WTC11 (cell line): ENCODE measurements around the gene CDR2. TPM values are rescaled to one million over a fixed set of nuclear protein-coding genes. Genes with fewer than 3 reads are reported as not detected.

Experiments used
- ATAC-seq: fragments of 200-7000 bp; cut with Tn5 transposase; 2 replicates; pipeline ENCODE4 v1.10.0; 2021; ENCODE audit warnings: mild to moderate bottlenecking, moderate library complexity
- CTCF ChIA-PET: fragments of 300-600 bp; sonication (Branson Sonifier 250); formaldehyde crosslinking; loops from one replicate; lab custom pipeline; 2021; ENCODE audit warnings: antibody characterized with exemption; lab: Charles Lee
- POLR2A ChIA-PET: fragments of 350-600 bp; sonication (Branson Sonifier 250); formaldehyde crosslinking; loops from one replicate; lab custom pipeline; 2021; ENCODE audit warnings: antibody characterized with exemption; lab: Charles Lee
- DNase-seq: peaks from one replicate; pipeline ENCODE4 v3.0.0; 2021; ENCODE audit warnings: low spot score
- H3K27ac Mint-ChIP-seq: 2 replicates; pipeline ENCODE4 v1.8.0; 2021; ENCODE audit warnings: mixed read lengths
- H3K27me3 Mint-ChIP-seq: 2 replicates; pipeline ENCODE4 v1.8.0; 2021; ENCODE audit warnings: low read depth, mild to moderate bottlenecking, moderate library complexity, mixed read lengths
- H3K36me3 Mint-ChIP-seq: 2 replicates; pipeline ENCODE4 v1.8.0; 2021; ENCODE audit warnings: mixed read lengths
- H3K4me1 Mint-ChIP-seq: 2 replicates; pipeline ENCODE4 v1.8.0; 2022; ENCODE audit warnings: mixed read lengths
- H3K4me3 Mint-ChIP-seq: 2 replicates; pipeline ENCODE4 v1.8.0; 2021; ENCODE audit warnings: mild to moderate bottlenecking, moderate library complexity, mixed read lengths
- H3K9me3 Mint-ChIP-seq: 2 replicates; pipeline ENCODE4 v1.8.0; 2021; ENCODE audit warnings: mixed read lengths
- ATF3 ChIP-seq: sonication (generic); formaldehyde crosslinking; conservative IDR thresholded peaks from 2 replicates; pipeline ENCODE4 v1.8.1; 2022; ENCODE audit warnings: mild to moderate bottlenecking, missing genetic modification reagents
- CDX4 ChIP-seq: fragments of 250-450 bp; sonication (Bioruptor Pico); IDR thresholded peaks from 2 replicates; pipeline ENCODE4 v1.9.0; 2021; ENCODE audit warnings: moderate library complexity, mild to moderate bottlenecking, inconsistent platforms, borderline replicate concordance
- CREB1 ChIP-seq: sonication (generic); formaldehyde crosslinking; IDR thresholded peaks from 2 replicates; pipeline ENCODE4 v1.8.0; 2023; ENCODE audit warnings: mild to moderate bottlenecking, missing genetic modification reagents
- CREM ChIP-seq: sonication (generic); formaldehyde crosslinking; IDR thresholded peaks from 2 replicates; pipeline ENCODE4 v1.8.1; 2022; ENCODE audit warnings: mild to moderate bottlenecking, missing genetic modification reagents, moderate library complexity
- EMX1 ChIP-seq: fragments of 250-450 bp; sonication (Bioruptor Pico); IDR thresholded peaks from 2 replicates; pipeline ENCODE4 v1.8.0; 2021; ENCODE audit warnings: mild to moderate bottlenecking
- FOXP4 ChIP-seq: sonication (generic); formaldehyde crosslinking; IDR thresholded peaks from 2 replicates; pipeline ENCODE4 v1.8.0; 2022; ENCODE audit warnings: mild to moderate bottlenecking, missing genetic modification reagents
- GRHL2 ChIP-seq: fragments of 250-450 bp; sonication (Bioruptor Pico); IDR thresholded peaks from 2 replicates; pipeline ENCODE4 v1.8.0; 2022; ENCODE audit warnings: mild to moderate bottlenecking, moderate library complexity; ENCODE audit not compliant: insufficient replicate concordance, severe bottlenecking
- JUN ChIP-seq: sonication (generic); formaldehyde crosslinking; IDR thresholded peaks from 2 replicates; pipeline ENCODE4 v1.8.0; 2023; ENCODE audit warnings: mild to moderate bottlenecking, missing genetic modification reagents
- MLX ChIP-seq: sonication (generic); formaldehyde crosslinking; IDR thresholded peaks from 2 replicates; pipeline ENCODE4 v1.8.1; 2023; ENCODE audit warnings: mild to moderate bottlenecking, missing genetic modification reagents, moderate library complexity
- MYBL2 ChIP-seq: sonication (generic); formaldehyde crosslinking; IDR thresholded peaks from 2 replicates; pipeline ENCODE4 v1.8.1; 2023; ENCODE audit warnings: mild to moderate bottlenecking, moderate library complexity, missing genetic modification reagents
- NFE2L1 ChIP-seq: sonication (generic); formaldehyde crosslinking; IDR thresholded peaks from 2 replicates; pipeline ENCODE4 v1.8.1; 2023; ENCODE audit warnings: missing genetic modification reagents
- PRRX2 ChIP-seq: fragments of 250-450 bp; sonication (Bioruptor Pico); IDR thresholded peaks from 2 replicates; pipeline ENCODE4 v1.8.0; 2021; ENCODE audit warnings: mild to moderate bottlenecking
- TCF7 ChIP-seq: sonication (generic); formaldehyde crosslinking; IDR thresholded peaks from 2 replicates; pipeline ENCODE4 v1.8.0; 2022; ENCODE audit warnings: mild to moderate bottlenecking, low read depth, missing genetic modification reagents, moderate library complexity
- TEAD4 ChIP-seq: sonication (generic); formaldehyde crosslinking; IDR thresholded peaks from 2 replicates; pipeline ENCODE4 v1.8.0; 2022; ENCODE audit warnings: mild to moderate bottlenecking, missing genetic modification reagents
- ZMAT4 ChIP-seq: fragments of 250-450 bp; sonication (Bioruptor Pico); IDR thresholded peaks from 2 replicates; pipeline ENCODE4 v1.9.0; 2021; ENCODE audit warnings: mild to moderate bottlenecking
- ZNF121 ChIP-seq: sonication (generic); formaldehyde crosslinking; IDR thresholded peaks from 2 replicates; pipeline ENCODE4 v1.8.0; 2023; ENCODE audit warnings: missing genetic modification reagents
- ZNF281 ChIP-seq: sonication (generic); formaldehyde crosslinking; IDR thresholded peaks from 2 replicates; pipeline ENCODE4 v1.8.0; 2023; ENCODE audit warnings: mild to moderate bottlenecking, missing genetic modification reagents
- ZNF317 ChIP-seq: sonication (generic); formaldehyde crosslinking; IDR thresholded peaks from 2 replicates; pipeline ENCODE4 v1.8.1; 2023; ENCODE audit warnings: low read depth, mild to moderate bottlenecking, moderate library complexity, missing genetic modification reagents, borderline replicate concordance
- ZNF416 ChIP-seq: fragments of 250-450 bp; sonication (Bioruptor Pico); IDR thresholded peaks from 2 replicates; pipeline ENCODE4 v1.9.0; 2021; ENCODE audit warnings: mild to moderate bottlenecking, inconsistent platforms
- ZNF423 ChIP-seq: fragments of 250-450 bp; sonication (Bioruptor Pico); IDR thresholded peaks from 2 replicates; pipeline ENCODE4 v2.1.2; 2022; ENCODE audit warnings: mild to moderate bottlenecking, moderate library complexity
- total RNA-seq: library from RNA; stranded (reverse); gene quantifications from 3 replicates; pipeline ENCODE4 v1.2.3, GENCODE V29; 2021

Gene CDR2
- total RNA-seq, 1 experiment from 2014 or later: 40.9 TPM

GRCh38 chr16:22313876-22314470 lies 60.4 kb downstream of the CDR2 start:
- TF ChIP-seq ZNF281 (CRISPR knock-in tag): no peak
- TF ChIP-seq MYBL2 (CRISPR knock-in tag): no peak
- TF ChIP-seq TEAD4: no peak
- ChIA-PET POLR2A (no interaction called here), CTCF (interaction anchor here (0.9 kb wide), 1 partner anchor 14 kb away, joined by 3 read pairs; no protein-coding TSS in a partner anchor)
- DNase-seq (no peak), ATAC-seq (no peak)
- H3K27me3 Mint-ChIP-seq: no peaks in the 10 kb centered on the region
- no peaks in the 10 kb centered on the region for H3K9me3 Mint-ChIP-seq
- no peak overlapping the region for H3K27ac Mint-ChIP-seq
- H3K4me1 Mint-ChIP-seq: no peaks in the 10 kb centered on the region
- no peak overlapping the region for H3K4me3 Mint-ChIP-seq
- peaks cover 61% of the 10 kb centered on the region for H3K36me3 Mint-ChIP-seq

GRCh38 chr16:22312897-22313781 lies 61.3 kb downstream of the CDR2 start:
- no peak for ATAC-seq
- H3K9me3 Mint-ChIP-seq: no peaks in the 10 kb centered on the region
- TF ChIP-seq ZNF317 (CRISPR knock-in tag) (no peak), MLX (CRISPR knock-in tag) (no peak), CREM (CRISPR knock-in tag) (no peak)
- TF ChIP-seq, all 79 proteins: peak for 0
- no peak for DNase-seq
- no peaks in the 10 kb centered on the region for H3K4me1 Mint-ChIP-seq
- no peaks in the 10 kb centered on the region for H3K27me3 Mint-ChIP-seq
- H3K27ac Mint-ChIP-seq: no peak overlapping the region
- POLR2A ChIA-PET: no interaction called here
- peaks cover 57% of the 10 kb centered on the region for H3K36me3 Mint-ChIP-seq
- H3K4me3 Mint-ChIP-seq: no peak overlapping the region
- CTCF ChIA-PET: interaction anchor here (0.9 kb wide), 1 partner anchor 13 kb away, joined by 3 read pairs; no protein-coding TSS in a partner anchor

- ATAC-seq (no peak), DNase-seq (no peak)
- no peak for TF ChIP-seq ZNF416 (CRISPR knock-in tag)
- 0 out of 2 replicates have a peak, but pooled peaks have one; percentile 39 for TF ChIP-seq ZNF121
- TF ChIP-seq ZNF423 (CRISPR knock-in tag): no peak
- CTCF ChIA-PET: interaction anchor here (1.0 kb wide), 2 partner anchors 8 to 11 kb away, joined by 3 to 4 read pairs; no protein-coding TSS in a partner anchor
- Mint-ChIP-seq H3K27ac (no peak overlapping the region), H3K9me3 (no peaks in the 10 kb centered on the region), H3K4me3 (no peak overlapping the region), H3K36me3 (peaks cover 56% of the 10 kb centered on the region), H3K27me3 (no peaks in the 10 kb centered on the region), H3K4me1 (no peaks in the 10 kb centered on the region)
- POLR2A ChIA-PET: no interaction called here
These were observed 62.9 kb downstream of the CDR2 start for GRCh38 chr16:22311520-22311919.

GRCh38 chr16:22308824-22309520 lies 65.4 kb downstream of the CDR2 start:
- POLR2A ChIA-PET: no interaction called here
- CTCF ChIA-PET: interaction anchor here (1.2 kb wide), 1 partner anchor 9 kb away, joined by 7 read pairs; no protein-coding TSS in a partner anchor
- Mint-ChIP-seq H3K27ac (no peak overlapping the region), H3K9me3 (no peaks in the 10 kb centered on the region), H3K36me3 (peaks cover 53% of the 10 kb centered on the region), H3K4me1 (no peaks in the 10 kb centered on the region), H3K4me3 (no peak overlapping the region), H3K27me3 (no peaks in the 10 kb centered on the region)
- no peak for ATAC-seq
- DNase-seq: no peak
- TF ChIP-seq ATF3 (CRISPR knock-in tag): no peak
- TF ChIP-seq CDX4 (CRISPR knock-in tag): no peak
- no peak for TF ChIP-seq NFE2L1
- TF ChIP-seq EMX1 (CRISPR knock-in tag): no peak
- TF ChIP-seq PRRX2: no peak
- TF ChIP-seq CREB1 (CRISPR knock-in tag): no peak
- no peak for TF ChIP-seq ZNF317 (CRISPR knock-in tag)
- TF ChIP-seq ZMAT4: no peak
- no peak for TF ChIP-seq JUN (CRISPR knock-in tag)
- no peak for TF ChIP-seq FOXP4 (CRISPR knock-in tag)
- TF ChIP-seq GRHL2: no peak
- TF ChIP-seq TCF7 (CRISPR knock-in tag): no peak
